Coronary artery (tissue), 2 donors: Measurements from ENCODE around the gene MYOM1.
"Not testable (repeated sequence)": the region's sequence is repeated elsewhere in the genome, so short reads cannot be mapped to it uniquely, and the experiment has no call there.

Source experiments
- DNase-seq: peaks from one replicate; pipeline ENCODE4 v3.0.0-alpha.2; 2017; ENCODE audit warnings: low spot score
- H3K27ac ChIP-seq, 2 donors: fragments of 200-600 bp; sonication (generic); one replicate each; pipeline ENCODE4 v1.5.1; 2016 to 2019
- H3K4me3 ChIP-seq: fragments of 200-600 bp; sonication (generic); 2 replicates; pipeline ENCODE4 v1.5.1; 2016; ENCODE audit warnings: mild to moderate bottlenecking, moderate library complexity
- CTCF ChIP-seq: fragments of 200-600 bp; sonication (generic); IDR thresholded peaks from one replicate; pipeline ENCODE4 v1.5.1; 2019; ENCODE audit warnings: antibody characterized with exemption

MYOM1 gene

DNA sequence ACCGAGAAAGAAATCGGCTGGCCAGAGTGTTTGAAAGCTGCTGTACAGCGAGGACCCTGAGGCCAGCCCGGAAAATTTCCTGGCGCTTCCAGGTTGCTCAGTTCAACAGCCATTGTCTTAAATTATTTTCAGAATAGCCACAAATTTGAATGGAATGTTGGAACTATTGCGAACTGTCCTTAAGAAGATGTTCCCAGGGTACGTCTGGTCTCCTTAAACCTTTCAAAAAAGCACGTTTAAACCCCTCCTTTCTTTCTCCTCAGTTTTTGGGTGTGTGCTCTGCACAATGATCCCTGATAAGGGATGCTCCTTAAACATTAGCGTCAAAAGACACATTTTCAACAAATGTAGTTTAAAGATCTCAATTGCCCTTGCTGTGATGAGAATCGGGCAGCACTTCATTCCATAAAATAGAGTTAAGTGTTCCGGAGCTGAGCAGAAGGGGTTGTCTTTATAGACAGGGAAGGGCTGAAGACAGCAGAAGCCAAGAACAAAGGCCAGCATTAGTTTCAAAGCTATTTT lies 192.3 kb downstream of the MYOM1 start:
- no peak for DNase-seq
- no peak for TF ChIP-seq CTCF
- no peak overlapping the region for H3K27ac ChIP-seq

GRCh38 chr18:3025544-3025943 lies 194.2 kb downstream of the MYOM1 start:
- Histone ChIP-seq H3K4me3 (no peak overlapping the region), H3K27ac (no peak overlapping the region)
- no peak for TF ChIP-seq CTCF
- DNase-seq: no peak

More for the DNA sequence above, 192.3 kb downstream of the MYOM1 start:
- no peak overlapping the region for H3K4me3 ChIP-seq

DNA sequence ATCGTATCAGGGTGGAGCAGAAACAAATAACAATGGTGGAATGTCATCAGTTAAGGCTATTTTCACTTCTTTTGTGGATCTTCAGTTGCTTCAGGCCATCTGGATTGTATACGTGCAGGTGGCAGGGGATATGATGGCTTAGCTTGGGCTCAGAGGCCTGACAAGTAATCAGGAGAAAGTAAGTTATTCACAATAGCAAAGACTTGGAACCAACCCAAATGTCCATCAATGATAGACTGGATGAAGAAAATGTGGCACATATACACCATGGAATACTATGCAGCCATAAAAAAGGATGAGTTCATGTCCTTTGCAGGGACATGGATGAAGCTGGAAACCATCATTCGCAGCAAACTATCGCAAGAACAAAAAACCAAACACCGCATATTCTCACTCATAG lies 196.2 kb downstream of the MYOM1 start:
- H3K27ac ChIP-seq, DNase-seq, H3K4me3 ChIP-seq: not testable (repeated sequence)
